ENCODE data around the gene RECQL. TPM values are rescaled to one million over a fixed set of nuclear protein-coding genes. Genes with fewer than 3 reads are reported as not detected.

The RECQL gene
- total RNA-seq, 1 experiment from 2014 or later = 40.3 TPM

- TF ChIP-seq TCF7 (CRISPR knock-in tag; IDR thresholded peaks at IDR 0.05; ENCODE audit: low read depth) = no peak
Measured at GRCh38 chr12:21438643-21439042, 62.8 kb downstream of the RECQL start (continued).

GRCh38 chr12:21434699-21435098 lies 66.7 kb downstream of the RECQL start:
- ChIA-PET CTCF (no interaction called here), POLR2A (no interaction called here)
- Mint-ChIP-seq H3K4me1 (peaks cover 3% of the 10 kb centered on the region; the same call in 1 of the 2 replicates), H3K36me3 (no peaks in the 10 kb centered on the region), H3K9me3 (peaks cover 9% of the 10 kb centered on the region), H3K27me3 (ENCODE audit: low read depth) (peaks cover 6% of the 10 kb centered on the region), H3K4me3 (no peak overlapping the region), H3K27ac (no peak overlapping the region)
- DNase-seq (ENCODE audit: low spot score) (no peak), ATAC-seq (no peak)
- TF ChIP-seq NR2C2 (CRISPR knock-in tag; IDR thresholded peaks at IDR 0.05) = no peak

- no peaks in the 10 kb centered on the region for H3K36me3 Mint-ChIP-seq
- H3K4me1 Mint-ChIP-seq = peaks cover 3% of the 10 kb centered on the region; the same call in 1 of the 2 replicates
- POLR2A ChIA-PET = no interaction called here
- CTCF ChIA-PET = interaction anchor here (1.6 kb wide), 1 partner anchor 18 kb away, joined by 3 read pairs; no protein-coding TSS in a partner anchor
- no peak for DNase-seq (ENCODE audit: low spot score)
- H3K4me3 Mint-ChIP-seq = no peak overlapping the region
- no peak overlapping the region for H3K27ac Mint-ChIP-seq
- peaks cover 9% of the 10 kb centered on the region for H3K9me3 Mint-ChIP-seq
- no peak for ATAC-seq
- peaks cover 6% of the 10 kb centered on the region for H3K27me3 Mint-ChIP-seq (ENCODE audit: low read depth)
- no peak for TF ChIP-seq ZNF532 (CRISPR knock-in tag; IDR thresholded peaks at IDR 0.05; ENCODE audit: borderline replicate concordance)
- TF ChIP-seq NR1H2 (CRISPR knock-in tag; IDR thresholded peaks at IDR 0.05) = no peak
- TF ChIP-seq NFATC4 (CRISPR knock-in tag; IDR thresholded peaks at IDR 0.05) = no peak
- TF ChIP-seq AR (CRISPR knock-in tag; IDR thresholded peaks at IDR 0.05) = no peak
- TF ChIP-seq E2F5 (CRISPR knock-in tag; IDR thresholded peaks at IDR 0.05) = no peak
- no peak for TF ChIP-seq OVOL2 (CRISPR knock-in tag; IDR thresholded peaks at IDR 0.05; ENCODE audit: borderline replicate concordance)
- no peak for TF ChIP-seq ZNF317 (CRISPR knock-in tag; IDR thresholded peaks at IDR 0.05; ENCODE audit: borderline replicate concordance, low read depth)
- no peak for TF ChIP-seq NFE2L1 (CRISPR knock-in tag; IDR thresholded peaks at IDR 0.05)
- no peak for TF ChIP-seq IRF1 (CRISPR knock-in tag; IDR thresholded peaks at IDR 0.05)
- no peak for TF ChIP-seq PRDM15 (CRISPR knock-in tag; IDR thresholded peaks at IDR 0.05)
- TF ChIP-seq TP53 (CRISPR knock-in tag; IDR thresholded peaks at IDR 0.05) = no peak
- TF ChIP-seq ZSCAN18 (CRISPR knock-in tag; IDR thresholded peaks at IDR 0.05) = no peak
- no peak for TF ChIP-seq ZNF425 (CRISPR knock-in tag; conservative IDR thresholded peaks at IDR 0.05)
- no peak for TF ChIP-seq MAX (CRISPR knock-in tag; IDR thresholded peaks at IDR 0.05)
- TF ChIP-seq ZNF396 (CRISPR knock-in tag; IDR thresholded peaks at IDR 0.05; ENCODE audit: borderline replicate concordance) = no peak
Measured at GRCh38 chr12:21433525-21433924, 67.9 kb downstream of the RECQL start.
